Colonic mucosa (tissue), 4 donors: Measurements from ENCODE around the gene PARN. TPM values are rescaled to one million over a fixed set of nuclear protein-coding genes. Genes with fewer than 3 reads are reported as not detected.
"Not testable (repeated sequence)": the region's sequence is repeated elsewhere in the genome, so short reads cannot be mapped to it uniquely, and the experiment has no call there.

Source experiments
- DNase-seq: peaks from one replicate; pipeline ENCODE4 v3.0.0-alpha.2; 2020
- H3K27ac ChIP-seq: fragments of 200-600 bp; one replicate; pipeline ENCODE4 v1.8.0; 2021
- H3K27me3 ChIP-seq: fragments of 200-600 bp; one replicate; pipeline ENCODE4 v1.8.0; 2021
- H3K36me3 ChIP-seq: fragments of 200-600 bp; one replicate; pipeline ENCODE4 v1.8.0; 2021
- H3K4me1 ChIP-seq: fragments of 200-600 bp; one replicate; pipeline ENCODE4 v1.8.0; 2021; ENCODE audit warnings: mild to moderate bottlenecking
- H3K4me3 ChIP-seq: fragments of 200-600 bp; one replicate; pipeline ENCODE4 v1.8.0; 2021
- H3K9ac ChIP-seq, 2 donors: one replicate each; pipeline ENCODE4 v1.7.0; 2013; ENCODE audit warnings: control low read depth in 2 of 2, low read depth in 2 of 2, low read length in 2 of 2
- H3K9me3 ChIP-seq: fragments of 200-600 bp; one replicate; pipeline ENCODE4 v1.8.0; 2021
- CTCF ChIP-seq: fragments of 200-600 bp; IDR thresholded peaks from one replicate; pipeline ENCODE4 v1.8.0; 2022; ENCODE audit warnings: antibody characterized with exemption, mild to moderate bottlenecking
- intact Hi-C: fragments of 100-400 bp; cut with DNase I; formaldehyde crosslinking; loops from one replicate; pipeline ENCODE4 v1.14.1; 2022
- total RNA-seq, 2 donors: library from RNA; stranded (reverse); fragmentation: NEBNext Ultra II Directional in 1 of 2; extraction: Animal tissue kit (Norgen Biotek cat#: 25700) in 1 of 2; gene quantifications; one replicate each; pipeline ENCODE4 v1.2.1, GENCODE V29; 2021
- donor health status: healthy.
- donor health status: DM: no; HTN: no; CAD: no.
- donor health status: DM: no; HTN: no; CAD: no.

The PARN gene
- total RNA-seq, 2 donors from 2014 or later: 24.2 to 25.6 TPM

- no peaks in the 10 kb centered on the region for H3K27me3 ChIP-seq
- intact Hi-C loops: no loop called here
- no peaks in the 10 kb centered on the region for H3K4me1 ChIP-seq
- no peak overlapping the region for H3K4me3 ChIP-seq
- no peak overlapping the region for H3K27ac ChIP-seq
- H3K36me3 ChIP-seq: no peaks in the 10 kb centered on the region
- H3K9ac ChIP-seq: no peak overlapping the region
- no peak for TF ChIP-seq CTCF
- H3K9me3 ChIP-seq: no peaks in the 10 kb centered on the region
- DNase-seq: no peak
These were observed 229.6 kb downstream of the PARN start for GRCh38 chr16:14400285-14400977.

GRCh38 chr16:14399378-14400284 lies 230.4 kb downstream of the PARN start:
- Histone ChIP-seq H3K4me1 (no peaks in the 10 kb centered on the region), H3K9me3 (no peaks in the 10 kb centered on the region), H3K27me3 (no peaks in the 10 kb centered on the region), H3K27ac (no peak overlapping the region), H3K36me3 (no peaks in the 10 kb centered on the region), H3K9ac (no peak overlapping the region), H3K4me3 (no peak overlapping the region)
- TF ChIP-seq CTCF: no peak
- intact Hi-C loops: no loop called here
- no peak for DNase-seq

GRCh38 chr16:14398014-14398717 lies 231.9 kb downstream of the PARN start:
- Histone ChIP-seq H3K4me1 (no peaks in the 10 kb centered on the region), H3K9me3 (no peaks in the 10 kb centered on the region), H3K36me3 (no peaks in the 10 kb centered on the region), H3K27me3 (no peaks in the 10 kb centered on the region), H3K4me3 (no peak overlapping the region), H3K9ac (no peak overlapping the region), H3K27ac (no peak overlapping the region)
- intact Hi-C loops: no loop called here
- no peak for DNase-seq
- TF ChIP-seq CTCF: no peak

- H3K27me3 ChIP-seq, H3K4me3 ChIP-seq, H3K9ac ChIP-seq, H3K36me3 ChIP-seq, H3K4me1 ChIP-seq, intact Hi-C loops, H3K27ac ChIP-seq, DNase-seq, H3K9me3 ChIP-seq: not testable (repeated sequence)
These were observed 234.3 kb downstream of the PARN start for GRCh38 chr16:14395710-14396304.

GRCh38 chr16:14394834-14395233 lies 235.2 kb downstream of the PARN start:
- Histone ChIP-seq H3K27me3 (no peaks in the 10 kb centered on the region), H3K27ac (no peak overlapping the region), H3K9ac (no peak overlapping the region), H3K4me1 (no peaks in the 10 kb centered on the region), H3K4me3 (no peak overlapping the region), H3K36me3 (no peaks in the 10 kb centered on the region), H3K9me3 (no peaks in the 10 kb centered on the region)
- no peak for DNase-seq
- TF ChIP-seq CTCF: no peak
- intact Hi-C loops: no loop called here
